GM18867 (cell line): ENCODE data around the gene C20orf202.
"Not testable (repeated sequence)": the region's sequence is repeated elsewhere in the genome, so short reads cannot be mapped to it uniquely, and the experiment has no call there.

ENCODE experiments used
- ATAC-seq: cut with Tn5 transposase; IDR thresholded peaks from one replicate; pipeline ENCODE4 v1.9.1; 2021; ENCODE audit warnings: mild to moderate bottlenecking, moderate library complexity; ENCODE audit not compliant: unreplicated experiment

Gene C20orf202

DNA sequence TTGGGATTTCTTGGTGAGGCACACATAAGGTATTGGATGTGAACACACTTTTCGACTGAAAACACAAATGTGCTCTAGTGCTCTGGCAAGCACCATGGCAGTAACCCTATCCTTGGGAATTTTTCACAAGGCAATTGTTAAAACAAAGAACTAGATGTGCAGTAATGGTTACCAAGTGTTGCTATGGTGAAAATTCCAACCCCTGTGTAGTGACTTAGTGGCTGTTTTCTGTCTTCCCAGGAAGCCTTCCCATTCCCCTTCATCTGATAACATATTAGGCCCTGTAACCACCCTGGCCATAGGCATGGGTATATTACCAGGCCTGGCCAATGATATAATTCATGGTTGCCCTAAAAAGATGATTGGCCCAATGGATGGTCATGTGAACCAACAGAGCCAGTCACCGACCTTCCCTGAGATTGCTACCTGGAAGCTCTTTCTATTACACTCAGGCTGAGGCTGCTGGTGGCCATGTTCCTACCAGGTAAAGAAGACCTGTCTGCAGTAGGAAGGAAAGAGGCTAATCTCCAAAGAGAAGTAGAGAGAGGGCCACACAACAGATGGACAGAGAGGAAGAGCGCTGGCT is 4.1 kb downstream of the C20orf202 start:
- no peak for ATAC-seq

- ATAC-seq: no peak
Measured at GRCh38 chr20:1209447-1210387, 6.5 kb downstream of the C20orf202 start.

DNA sequence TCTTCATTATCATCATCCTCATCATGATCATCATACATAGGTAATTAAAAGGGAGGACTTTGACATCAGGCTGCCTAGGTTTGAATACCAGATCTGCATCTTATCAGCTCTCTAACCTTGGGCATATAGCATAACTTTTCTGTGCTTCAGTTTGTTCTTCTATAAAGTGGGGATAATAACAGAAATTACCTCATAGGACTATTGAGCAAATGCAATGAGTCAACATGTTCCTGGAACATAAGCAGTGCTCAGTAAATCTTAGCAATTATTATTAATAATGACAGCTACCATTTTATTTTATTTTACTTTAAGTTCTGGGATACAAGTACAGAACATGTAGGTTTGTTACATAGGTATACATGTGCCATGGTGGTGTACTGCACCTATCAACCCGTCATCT is 7.2 kb downstream of the C20orf202 start:
- no peak for ATAC-seq

GRCh38 chr20:1212023-1212422 is 8.8 kb downstream of the C20orf202 start:
- ATAC-seq: no peak

GRCh38 chr20:1212607-1213396 is 9.5 kb downstream of the C20orf202 start:
- peak; percentile 67 for ATAC-seq

GRCh38 chr20:1214838-1215261 is 11.6 kb downstream of the C20orf202 start:
- ATAC-seq: no peak

DNA sequence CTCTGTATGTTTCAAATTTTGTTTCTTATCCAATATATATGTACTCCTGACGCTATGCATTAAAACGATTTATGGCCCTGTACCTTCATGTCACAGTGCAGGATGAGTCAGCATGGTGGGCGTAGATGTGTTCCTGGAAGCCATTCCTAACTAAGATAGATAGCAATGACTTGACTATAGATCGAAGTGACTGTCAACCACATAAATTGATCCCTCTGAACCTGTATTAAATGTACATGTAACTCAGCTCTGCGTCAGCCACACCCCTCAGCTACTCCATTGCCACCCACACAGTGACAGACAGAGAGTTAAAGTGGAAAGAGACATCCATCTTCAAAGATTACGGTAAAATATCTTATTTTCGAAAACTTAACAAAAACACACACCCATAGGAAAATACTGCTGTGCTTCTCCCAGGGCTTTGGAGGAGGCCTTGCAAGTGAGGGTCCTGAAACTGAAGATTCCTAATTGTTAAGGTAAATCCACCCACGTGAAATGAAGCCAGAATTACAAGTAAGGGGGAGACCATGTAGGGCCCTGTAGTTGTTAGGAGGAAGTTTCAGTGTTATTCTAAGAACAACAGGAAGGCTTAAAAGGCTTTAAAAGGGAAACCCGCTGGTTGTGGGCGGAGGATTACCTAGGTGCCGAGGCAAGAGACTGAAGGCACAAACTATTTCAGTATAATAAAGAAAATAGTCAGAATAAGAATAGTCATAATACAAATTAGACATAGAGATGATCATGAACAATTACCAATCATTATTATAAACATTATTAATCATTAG is 12.3 kb downstream of the C20orf202 start:
- ATAC-seq: no peak

- not testable (repeated sequence) for ATAC-seq
Measured at GRCh38 chr20:1216527-1217427, 13.5 kb downstream of the C20orf202 start.

DNA sequence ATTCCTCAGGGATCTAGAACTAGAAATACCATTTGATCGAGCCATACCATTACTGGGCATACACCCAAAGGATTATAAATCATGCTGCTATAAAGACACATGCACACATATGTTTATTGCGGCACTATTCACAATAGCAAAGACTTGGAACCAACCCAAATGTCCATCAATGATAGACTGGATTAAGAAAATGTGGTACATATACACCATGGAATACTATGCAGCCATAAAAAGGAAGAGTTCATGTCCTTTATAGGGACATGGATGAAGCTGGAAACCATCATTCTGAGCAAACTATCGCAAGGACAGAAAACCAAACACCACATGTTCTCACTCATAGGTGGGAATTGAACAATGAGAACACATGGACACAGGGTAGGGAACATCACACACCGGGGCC is 19.5 kb downstream of the C20orf202 start:
- ATAC-seq: not testable (repeated sequence)

GRCh38 chr20:1224205-1224890 is 21.1 kb downstream of the C20orf202 start:
- ATAC-seq: no peak

GRCh38 chr20:1225263-1225782 is 22.1 kb downstream of the C20orf202 start:
- peak; percentile 27 for ATAC-seq

GRCh38 chr20:1225783-1226654 is 22.8 kb downstream of the C20orf202 start, which contains the start of gene RAD21L1:
RAD21L1 (plus strand) TSS chr20:1226044; CDS start chr20:1228454, 2,410 bp downstream.
- ATAC-seq: peak; percentile 53

DNA sequence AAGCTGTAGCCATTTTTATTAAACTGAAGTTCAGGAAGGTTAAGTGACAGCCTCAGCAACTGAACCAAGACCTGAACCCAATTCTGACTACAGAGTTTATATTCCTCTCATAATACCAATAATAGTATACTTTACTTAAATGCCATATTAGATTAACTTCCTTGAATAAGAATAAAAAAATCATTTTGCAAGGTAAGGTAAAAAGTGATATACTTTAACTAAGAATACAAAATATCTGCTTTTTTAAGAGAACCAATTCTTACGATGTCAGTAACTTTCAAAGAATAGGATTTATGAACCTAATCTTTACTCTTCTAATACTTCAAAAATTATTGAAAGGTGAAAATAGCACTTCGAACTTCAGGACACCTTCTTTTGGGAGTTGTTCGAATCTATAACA is 26.3 kb downstream of the C20orf202 start:
- ATAC-seq: no peak

DNA sequence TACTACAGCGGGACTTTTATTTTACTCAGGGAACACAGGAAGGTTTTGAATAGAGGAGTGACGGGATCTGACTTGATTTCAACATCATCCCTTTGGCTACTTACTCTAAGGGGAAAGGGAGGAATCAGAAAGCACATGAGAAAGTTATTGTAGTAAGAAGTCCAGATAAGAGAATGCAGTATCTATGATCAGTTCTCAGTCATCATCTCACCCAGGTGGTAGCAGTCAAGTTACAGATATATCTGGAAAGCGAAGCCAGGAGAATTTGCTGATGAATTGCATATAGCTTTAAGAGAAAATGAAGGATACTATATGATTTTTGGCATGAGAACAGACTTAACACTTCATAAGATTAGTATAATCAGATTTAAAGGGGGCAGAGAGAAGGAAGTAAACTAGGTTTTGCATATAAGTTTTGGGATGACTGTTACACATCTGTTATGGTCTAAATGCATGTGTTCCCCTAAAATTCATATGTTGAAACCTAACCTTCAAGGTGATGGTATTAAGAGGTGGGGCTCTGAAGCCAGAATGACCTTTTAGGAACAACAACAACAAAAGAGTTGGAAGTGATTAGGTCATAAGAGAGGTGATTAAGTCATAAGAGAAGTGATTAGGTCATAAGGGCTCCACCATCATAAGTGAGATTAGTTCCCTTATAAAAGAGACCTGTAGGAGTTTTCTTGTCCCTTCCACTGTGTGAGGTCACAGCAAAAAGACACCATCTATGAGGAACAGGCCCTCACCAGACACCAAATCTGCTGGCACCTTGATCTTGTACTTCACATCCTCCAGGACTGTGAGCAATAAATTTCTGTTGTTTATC is 29.2 kb downstream of the C20orf202 start:
- peak; percentile 58 for ATAC-seq

DNA sequence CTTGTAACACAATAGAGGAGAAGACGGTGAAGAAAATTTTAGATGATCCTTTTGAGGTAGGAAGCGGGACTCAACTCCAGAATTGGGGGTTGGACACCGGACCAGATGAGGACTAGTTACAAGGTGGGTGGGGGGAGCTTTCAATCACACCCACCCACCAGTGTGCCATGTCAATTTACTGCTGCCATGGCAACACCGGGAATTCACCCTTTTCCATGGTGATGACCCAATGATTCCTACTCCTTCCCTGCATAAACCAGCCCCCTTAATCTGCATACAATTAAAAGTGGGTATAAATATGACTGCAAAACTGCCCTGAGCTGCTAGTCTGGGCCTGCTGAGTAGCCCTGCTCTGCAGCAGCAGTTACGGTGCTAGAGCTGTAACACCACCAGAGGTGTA is 37.3 kb downstream of the C20orf202 start:
- ATAC-seq: no peak

DNA sequence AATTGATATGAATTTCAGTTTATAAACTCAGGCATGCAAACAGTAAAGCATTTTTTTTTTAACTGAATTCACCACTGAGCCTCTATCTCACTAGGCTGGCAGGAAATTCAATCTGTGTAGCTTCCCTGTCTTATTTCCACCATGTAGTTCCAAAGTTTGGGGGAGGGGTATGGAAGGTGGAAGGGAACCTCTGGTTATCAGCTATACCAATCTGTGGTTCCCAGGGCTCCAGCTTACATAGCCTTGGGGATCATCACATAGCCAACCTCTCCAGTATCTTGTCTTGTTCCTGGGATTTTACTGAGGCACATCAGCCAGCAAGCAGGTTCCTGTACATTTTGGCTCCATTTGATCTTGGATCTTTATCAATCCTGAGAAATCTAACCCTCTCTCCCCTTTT is 38.2 kb downstream of the C20orf202 start:
- no peak for ATAC-seq

GRCh38 chr20:1242099-1242498 is 38.8 kb downstream of the C20orf202 start:
- ATAC-seq: no peak
